ENCODE results near the gene SYNE2.
A peak's percentile ranks its signal among the peaks of the same experiment; 100 is the strongest.
"Not testable (repeated sequence)": the region's sequence is repeated elsewhere in the genome, so short reads cannot be mapped to it uniquely, and the experiment has no call there.

The SYNE2 gene

DNA sequence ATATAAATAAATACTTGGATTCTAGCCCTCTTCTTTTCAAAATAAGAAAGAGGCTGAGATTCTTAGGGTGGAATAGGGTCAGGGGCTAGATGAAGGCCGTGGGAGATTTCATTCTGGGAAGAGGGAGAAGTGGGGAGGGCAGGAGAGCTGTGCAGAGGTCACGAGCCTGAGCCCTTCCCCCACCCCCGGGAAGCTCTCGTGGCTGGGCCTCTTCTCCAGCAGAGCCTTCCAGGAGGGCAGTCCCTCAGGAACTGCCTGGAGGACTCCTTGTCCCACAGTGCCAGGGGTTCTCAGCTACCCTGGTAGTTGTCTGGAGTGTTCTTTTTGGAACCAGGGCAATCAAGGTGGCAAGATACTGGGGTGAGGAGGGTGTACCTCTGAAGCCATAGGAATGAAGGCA, 347.4 kb downstream of the SYNE2 start:
- no peak for TF ChIP-seq JUND (IDR thresholded peaks at IDR 0.05; ENCODE audit: low read depth)
- in situ Hi-C loops (cut with HindIII; ENCODE audit: low pct_unique_long_range_greater_than_20kb, low sequenced_read_pairs) = no loop called here
- DNase-seq (ENCODE audit: low read depth in 1 of 2, low spot score in 1 of 2) = no peak

- DNase-seq (ENCODE audit: low read depth in 1 of 2, low spot score in 1 of 2) = peak in 1 of 2 experiments; percentile 30
- TF ChIP-seq JUND (IDR thresholded peaks at IDR 0.05; ENCODE audit: low read depth) = no peak
- in situ Hi-C loops (cut with HindIII; ENCODE audit: low pct_unique_long_range_greater_than_20kb, low sequenced_read_pairs) = no loop called here
These were observed 348.5 kb downstream of the SYNE2 start for GRCh38 chr14:64201296-64201695.

GRCh38 chr14:64201921-64202545, 349.2 kb downstream of the SYNE2 start:
- in situ Hi-C loops (cut with HindIII; ENCODE audit: low pct_unique_long_range_greater_than_20kb, low sequenced_read_pairs) = no loop called here
- no peak for DNase-seq (ENCODE audit: low read depth in 1 of 2, low spot score in 1 of 2)
- TF ChIP-seq JUND (IDR thresholded peaks at IDR 0.05; ENCODE audit: low read depth) = no peak

DNA sequence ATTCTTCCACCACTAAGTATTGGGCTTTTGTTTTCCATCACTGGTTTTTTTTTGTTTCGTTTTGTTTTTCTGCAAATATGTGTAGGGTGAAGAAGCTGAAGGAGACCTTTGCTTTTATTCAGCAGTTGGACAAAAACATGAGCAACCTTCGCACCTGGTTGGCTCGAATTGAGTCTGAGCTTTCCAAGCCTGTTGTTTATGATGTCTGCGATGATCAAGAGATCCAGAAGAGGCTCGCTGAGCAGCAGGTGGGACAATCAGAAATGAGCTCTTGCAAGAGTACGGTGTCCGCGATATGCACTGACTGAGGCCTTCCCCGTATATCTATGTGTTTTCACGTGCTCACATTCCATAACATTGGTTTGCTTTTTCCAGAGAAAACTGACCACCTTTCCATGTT, 349.9 kb downstream of the SYNE2 start:
- in situ Hi-C loops (cut with HindIII; ENCODE audit: low pct_unique_long_range_greater_than_20kb, low sequenced_read_pairs) = no loop called here
- no peak for DNase-seq (ENCODE audit: low read depth in 1 of 2, low spot score in 1 of 2)
- no peak for TF ChIP-seq JUND (IDR thresholded peaks at IDR 0.05; ENCODE audit: low read depth)

DNA sequence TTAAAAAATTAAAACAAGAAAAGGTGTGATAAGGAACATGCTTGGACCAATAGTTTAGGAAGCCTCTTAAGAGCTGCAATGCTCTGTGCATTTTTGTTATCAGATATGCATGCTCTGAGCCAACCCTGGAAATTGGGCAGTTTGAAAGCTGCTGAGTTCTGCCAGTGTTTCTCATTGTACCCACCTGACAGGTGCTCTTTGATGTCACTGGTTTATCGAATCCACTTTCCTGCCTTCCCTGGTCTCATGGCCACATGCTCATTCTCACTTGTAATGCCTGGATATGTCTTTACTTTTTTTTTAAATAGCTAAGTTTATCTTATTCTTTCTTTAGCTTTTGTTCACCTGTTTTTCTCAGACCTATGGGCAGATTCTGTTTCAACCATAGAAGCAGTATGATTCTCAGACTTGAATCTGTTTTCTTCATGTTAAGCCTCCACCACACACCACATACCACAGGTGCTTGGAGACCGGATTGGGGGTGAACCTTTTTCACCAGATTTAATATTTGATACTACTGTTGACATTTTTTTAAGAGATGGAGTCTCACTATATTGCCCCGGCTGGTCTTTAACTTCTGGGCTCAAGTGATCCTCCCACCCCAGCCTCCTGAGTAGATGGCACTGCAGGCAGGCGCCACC, 350.7 kb downstream of the SYNE2 start:
- in situ Hi-C loops (cut with HindIII; ENCODE audit: low pct_unique_long_range_greater_than_20kb, low sequenced_read_pairs) = no loop called here
- DNase-seq (ENCODE audit: low read depth in 1 of 2, low spot score in 1 of 2) = no peak
- TF ChIP-seq JUND (IDR thresholded peaks at IDR 0.05; ENCODE audit: low read depth) = no peak

GRCh38 chr14:64208261-64208660, 355.5 kb downstream of the SYNE2 start:
- TF ChIP-seq JUND (IDR thresholded peaks at IDR 0.05; ENCODE audit: low read depth) = no peak
- in situ Hi-C loops (cut with HindIII; ENCODE audit: low pct_unique_long_range_greater_than_20kb, low sequenced_read_pairs) = no loop called here

GRCh38 chr14:64208981-64209380, 356.2 kb downstream of the SYNE2 start:
- no peak for TF ChIP-seq JUND (IDR thresholded peaks at IDR 0.05; ENCODE audit: low read depth)
- in situ Hi-C loops (cut with HindIII; ENCODE audit: low pct_unique_long_range_greater_than_20kb, low sequenced_read_pairs) = no loop called here

More at GRCh38 chr14:64208261-64208660, 355.5 kb downstream of the SYNE2 start:
- no peak for DNase-seq (ENCODE audit: low read depth in 1 of 2, low spot score in 1 of 2)

GRCh38 chr14:64209444-64210131, 356.8 kb downstream of the SYNE2 start:
- no peak for DNase-seq (ENCODE audit: low read depth in 1 of 2, low spot score in 1 of 2)
- in situ Hi-C loops (cut with HindIII; ENCODE audit: low pct_unique_long_range_greater_than_20kb, low sequenced_read_pairs) = no loop called here
- no peak for TF ChIP-seq JUND (IDR thresholded peaks at IDR 0.05; ENCODE audit: low read depth)

More at GRCh38 chr14:64208981-64209380, 356.2 kb downstream of the SYNE2 start:
- no peak for DNase-seq (ENCODE audit: low read depth in 1 of 2, low spot score in 1 of 2)

- DNase-seq (ENCODE audit: low read depth in 1 of 2, low spot score in 1 of 2) = no peak
- in situ Hi-C loops (cut with HindIII; ENCODE audit: low pct_unique_long_range_greater_than_20kb, low sequenced_read_pairs) = no loop called here
- TF ChIP-seq JUND (IDR thresholded peaks at IDR 0.05; ENCODE audit: low read depth) = no peak
These were observed 357.4 kb downstream of the SYNE2 start for GRCh38 chr14:64210216-64210615.

GRCh38 chr14:64210912-64211311, 358.1 kb downstream of the SYNE2 start:
- DNase-seq (ENCODE audit: low read depth in 1 of 2, low spot score in 1 of 2); in situ Hi-C loops (cut with HindIII; ENCODE audit: low pct_unique_long_range_greater_than_20kb, low sequenced_read_pairs): not testable (repeated sequence)

GRCh38 chr14:64212666-64213065, 359.9 kb downstream of the SYNE2 start:
- no peak for TF ChIP-seq JUND (IDR thresholded peaks at IDR 0.05; ENCODE audit: low read depth)
- in situ Hi-C loops (cut with HindIII; ENCODE audit: low pct_unique_long_range_greater_than_20kb, low sequenced_read_pairs) = no loop called here
- DNase-seq (ENCODE audit: low read depth in 1 of 2, low spot score in 1 of 2) = no peak

DNA sequence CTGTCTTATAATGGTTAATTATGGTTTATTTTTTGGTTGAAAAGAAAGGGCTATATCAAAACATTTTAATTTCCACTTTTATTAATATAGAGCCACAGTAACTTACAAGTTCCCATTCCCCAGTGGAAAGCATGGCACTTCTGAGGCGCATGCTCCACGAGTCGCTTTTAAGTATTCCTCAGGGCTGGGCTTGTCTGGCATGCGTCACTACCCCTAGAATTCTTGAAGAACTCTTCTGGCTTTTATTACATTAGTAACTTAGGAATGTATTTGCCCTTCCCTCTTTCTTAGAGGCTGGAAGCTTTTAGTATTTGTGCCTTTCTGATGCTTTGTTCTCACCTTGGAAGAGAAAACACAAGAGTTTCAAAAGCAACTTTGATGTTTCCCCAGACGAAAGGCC, 360.3 kb downstream of the SYNE2 start:
- no peak for TF ChIP-seq JUND (IDR thresholded peaks at IDR 0.05; ENCODE audit: low read depth)
- in situ Hi-C loops (cut with HindIII; ENCODE audit: low pct_unique_long_range_greater_than_20kb, low sequenced_read_pairs) = no loop called here
- DNase-seq (ENCODE audit: low read depth in 1 of 2, low spot score in 1 of 2) = no peak

DNA sequence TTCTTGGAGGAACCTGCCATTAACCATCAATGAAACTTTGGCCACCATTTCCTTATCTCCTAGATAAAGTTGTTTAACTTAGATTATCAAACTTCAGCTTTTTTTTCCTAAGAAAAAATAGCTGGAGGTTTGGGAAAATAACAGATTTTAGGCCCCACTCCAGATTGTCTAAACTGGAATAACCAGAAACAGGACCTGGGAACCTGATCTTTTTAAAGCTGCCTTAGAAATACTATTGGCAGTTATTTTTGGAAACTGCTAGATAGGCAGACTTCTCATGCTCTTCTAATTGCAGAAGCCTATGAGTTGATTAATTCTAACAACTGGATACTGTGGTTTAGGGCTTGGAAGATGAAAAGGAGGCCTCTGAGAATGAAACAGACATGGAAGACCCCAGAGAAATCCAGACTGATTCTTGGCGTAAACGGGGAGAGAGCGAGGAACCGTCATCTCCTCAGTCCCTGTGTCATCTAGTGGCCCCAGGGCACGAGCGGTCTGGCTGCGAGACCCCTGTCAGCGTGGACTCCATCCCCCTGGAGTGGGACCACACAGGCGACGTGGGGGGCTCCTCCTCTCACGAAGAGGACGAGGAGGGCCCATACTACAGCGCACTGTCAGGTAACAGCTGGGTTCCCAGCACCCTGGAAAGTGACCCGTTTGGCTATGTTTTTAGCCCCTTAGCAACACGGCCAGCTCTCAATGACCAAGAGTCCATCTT, 361.2 kb downstream of the SYNE2 start:
- in situ Hi-C loops (cut with HindIII; ENCODE audit: low pct_unique_long_range_greater_than_20kb, low sequenced_read_pairs) = no loop called here
- no peak for TF ChIP-seq JUND (IDR thresholded peaks at IDR 0.05; ENCODE audit: low read depth)
- DNase-seq (ENCODE audit: low read depth in 1 of 2, low spot score in 1 of 2) = no peak
